GM21526 (cell line): ENCODE measurements around the gene KCNMB3.
"Not testable (repeated sequence)": the region's sequence is repeated elsewhere in the genome, so short reads cannot be mapped to it uniquely, and the experiment has no call there.

Source experiments
- ATAC-seq: cut with Tn5 transposase; IDR thresholded peaks from one replicate; pipeline ENCODE4 v1.9.1; 2021; ENCODE audit warnings: moderate library complexity; ENCODE audit not compliant: unreplicated experiment, low FRiP score

Gene KCNMB3

GRCh38 chr3:179265092-179265491 is 14.2 kb upstream of the KCNMB3 start:
- no peak for ATAC-seq

GRCh38 chr3:179264449-179264848 is 13.5 kb upstream of the KCNMB3 start:
- no peak for ATAC-seq

DNA sequence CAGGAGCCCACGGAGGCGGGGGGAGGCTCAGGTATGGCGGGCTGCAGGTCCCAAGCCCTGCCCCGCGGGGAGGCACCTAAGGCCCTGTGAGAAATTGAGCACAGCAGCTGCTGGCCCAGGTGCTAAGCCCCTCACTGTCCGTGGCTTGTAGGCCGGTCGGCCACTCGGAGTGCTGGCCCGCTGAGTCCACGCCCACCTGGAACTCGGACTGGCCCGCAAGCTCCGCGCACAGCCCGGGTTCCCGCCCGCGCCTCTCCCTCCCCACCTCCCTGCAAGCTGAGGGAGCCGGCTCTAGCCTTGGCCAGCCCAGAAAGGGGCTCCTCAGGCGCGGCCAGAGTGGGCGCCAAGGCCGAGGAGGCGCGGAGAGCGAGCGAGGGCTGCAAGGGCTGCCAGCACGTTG is 12.2 kb upstream of the KCNMB3 start:
- ATAC-seq = no peak

DNA sequence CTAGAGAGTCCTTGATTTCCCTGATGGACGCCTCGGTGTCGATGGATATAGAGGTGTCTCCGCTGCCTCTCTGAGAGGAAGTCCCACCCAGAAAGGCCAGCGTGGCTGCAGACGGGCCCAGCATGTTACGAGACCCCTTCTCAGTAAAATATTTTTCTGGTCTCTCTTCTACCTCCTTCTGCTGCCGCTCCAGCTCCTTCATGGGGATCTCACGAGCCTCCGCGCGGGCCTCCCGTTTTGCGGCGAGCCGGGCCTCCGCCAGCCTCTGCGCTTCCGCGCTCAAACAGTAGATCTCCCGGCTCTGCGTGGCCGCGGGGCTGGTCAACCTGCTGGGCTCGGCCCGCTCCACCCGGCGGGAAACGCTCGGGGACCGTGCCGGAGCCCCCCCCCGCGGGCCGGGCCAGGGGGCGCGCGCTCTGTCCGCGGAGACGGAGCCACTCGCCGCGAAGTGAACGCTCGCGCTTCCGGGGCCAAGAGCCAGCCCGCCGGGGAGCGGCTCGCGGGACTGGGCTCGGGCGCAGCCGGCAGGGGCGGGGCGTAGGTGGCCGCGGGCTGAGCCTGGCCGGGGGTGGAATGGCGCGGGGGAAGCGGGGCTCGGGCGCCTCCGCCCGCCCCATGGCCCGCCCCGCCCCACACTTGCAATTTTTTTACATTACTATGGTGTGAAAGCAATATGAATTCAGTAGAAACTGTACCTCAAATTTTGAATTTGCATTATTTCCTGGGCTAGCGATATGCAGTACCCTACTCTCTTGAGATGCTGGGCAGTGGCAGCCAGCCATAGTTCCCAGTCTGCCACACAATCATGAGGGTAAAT is 10.2 kb upstream of the KCNMB3 start:
- peak; percentile 89 for ATAC-seq

- not testable (repeated sequence) for ATAC-seq
Measured at GRCh38 chr3:179259959-179260756, 9.2 kb upstream of the KCNMB3 start.

- no peak for ATAC-seq
Measured at GRCh38 chr3:179258820-179259219, 7.9 kb upstream of the KCNMB3 start.

DNA sequence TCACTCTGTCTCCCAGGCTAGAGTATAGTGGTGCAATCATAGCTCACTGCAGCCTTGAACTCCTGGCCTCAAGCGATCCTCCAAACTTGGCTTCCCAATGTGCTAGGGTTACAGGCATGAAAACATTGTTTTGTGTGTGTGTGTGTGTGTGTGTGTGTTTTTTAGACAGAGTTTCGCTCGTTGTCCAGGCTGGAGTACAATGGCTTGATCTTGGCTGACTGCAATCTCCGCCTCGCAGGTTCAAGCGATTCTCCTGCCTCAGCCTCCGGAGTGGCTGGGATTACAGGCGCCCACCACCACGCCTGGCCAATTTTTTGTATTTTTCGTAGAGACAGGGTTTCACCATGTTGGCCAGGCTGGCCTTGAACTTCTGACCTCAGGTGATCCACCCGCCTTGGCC is 6.8 kb upstream of the KCNMB3 start:
- ATAC-seq = not testable (repeated sequence)

- no peak for ATAC-seq
Measured at GRCh38 chr3:179256813-179257212, 5.9 kb upstream of the KCNMB3 start.

GRCh38 chr3:179247289-179248015 is 3.5 kb downstream of the KCNMB3 start:
- ATAC-seq = no peak

GRCh38 chr3:179244878-179245277 is 6.0 kb downstream of the KCNMB3 start:
- no peak for ATAC-seq

DNA sequence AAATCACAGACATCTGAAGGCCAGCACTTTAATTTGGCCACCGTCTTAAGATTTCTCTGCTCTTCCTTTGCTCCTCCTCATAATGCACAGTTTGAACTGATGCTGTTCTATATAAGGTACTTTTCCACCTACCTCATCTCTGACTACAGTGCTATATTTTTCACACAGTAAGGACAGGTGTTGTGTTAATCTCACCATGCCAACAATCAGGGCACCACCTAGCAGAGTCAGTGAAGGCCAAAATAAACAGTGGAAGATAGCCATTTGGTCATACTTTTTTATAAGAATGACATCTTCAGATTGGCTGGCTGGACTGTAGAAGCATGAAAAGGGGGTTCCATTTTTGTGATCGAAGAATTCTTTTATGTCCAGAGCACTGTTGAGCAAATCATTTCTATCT is 8.1 kb downstream of the KCNMB3 start:
- ATAC-seq = not testable (repeated sequence)

GRCh38 chr3:179240299-179240698 is 10.6 kb downstream of the KCNMB3 start:
- ATAC-seq = not testable (repeated sequence)

DNA sequence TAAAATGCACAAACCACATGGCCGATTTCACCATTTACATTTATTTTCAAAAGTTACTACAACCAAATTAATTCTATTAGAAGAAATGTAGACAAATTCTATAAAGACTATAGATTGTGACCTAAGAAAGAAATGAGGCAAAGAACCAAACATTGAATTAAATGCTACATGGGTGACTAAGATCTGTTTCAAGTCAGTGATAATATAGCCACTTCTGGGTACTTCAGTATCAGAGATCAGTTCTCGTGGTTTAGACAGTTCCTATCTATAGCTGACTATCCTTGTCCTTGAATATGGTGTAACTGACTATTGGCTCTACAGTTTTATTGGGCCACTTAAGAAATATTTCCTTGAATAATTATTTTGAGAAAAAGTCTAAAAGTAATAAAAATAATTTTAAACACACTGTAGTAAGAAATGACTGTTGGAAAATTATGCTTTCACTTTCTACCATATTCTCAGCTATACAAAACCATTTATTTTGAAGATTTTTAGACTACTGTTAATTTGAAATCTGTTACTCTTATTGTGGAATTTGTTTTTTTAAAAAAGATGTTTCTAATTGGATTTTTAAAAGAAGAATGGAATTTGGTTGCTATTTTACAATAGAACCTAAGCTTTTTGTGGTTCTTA is 14.1 kb downstream of the KCNMB3 start:
- ATAC-seq = no peak

DNA sequence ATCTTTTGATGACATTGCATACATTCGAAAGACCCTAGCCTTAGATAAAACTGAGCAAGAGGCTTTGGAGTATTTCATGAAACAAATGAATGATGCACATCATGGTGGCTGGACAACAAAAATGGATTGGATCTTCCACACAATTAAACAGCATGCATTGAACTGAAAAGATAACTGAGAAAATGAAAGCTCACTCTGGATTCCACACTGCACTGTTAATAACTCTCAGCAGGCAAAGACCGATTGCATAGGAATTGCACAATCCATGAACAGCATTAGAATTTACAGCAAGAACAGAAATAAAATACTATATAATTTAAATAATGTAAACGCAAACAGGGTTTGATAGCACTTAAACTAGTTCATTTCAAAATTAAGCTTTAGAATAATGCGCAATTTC is 16.7 kb downstream of the KCNMB3 start:
- ATAC-seq = no peak

DNA sequence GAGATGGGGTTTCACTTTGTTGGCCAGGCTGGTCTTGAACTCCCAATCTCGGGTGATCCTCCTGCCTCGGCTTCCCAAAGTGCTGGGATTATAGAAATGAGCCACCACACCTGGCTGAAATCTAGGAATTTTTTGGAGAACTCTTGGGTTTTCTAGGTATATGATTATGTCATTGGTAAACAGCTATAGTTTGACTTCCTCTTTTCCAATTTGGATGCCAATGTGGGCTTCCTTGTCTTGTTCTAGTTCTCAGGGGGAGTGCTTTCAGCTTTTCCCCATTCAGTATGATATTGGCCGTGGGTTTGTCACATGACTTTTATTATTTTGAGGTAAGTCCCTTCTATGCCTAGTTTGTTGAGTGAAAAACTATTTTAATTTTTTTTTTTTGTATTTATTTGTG is 17.9 kb downstream of the KCNMB3 start:
- ATAC-seq = no peak

DNA sequence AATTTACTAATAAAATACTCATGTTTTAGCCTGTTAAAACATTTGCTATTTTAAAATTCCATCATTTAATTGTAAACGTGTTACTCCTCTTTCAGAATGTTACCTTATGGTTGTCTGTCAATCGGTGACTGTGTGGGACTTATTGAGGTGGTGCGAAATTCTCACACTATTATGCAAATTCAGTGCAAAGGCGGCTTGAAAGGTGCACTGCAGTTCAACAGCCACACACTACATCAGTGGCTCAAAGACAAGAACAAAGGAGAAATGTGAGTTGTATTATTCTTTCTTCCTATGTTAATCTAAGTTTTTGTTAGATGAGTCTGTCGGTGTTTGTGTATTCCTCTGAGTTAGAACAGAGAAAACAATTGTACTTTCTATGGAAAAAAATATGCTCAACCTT is 21.7 kb downstream of the KCNMB3 start:
- ATAC-seq = no peak

DNA sequence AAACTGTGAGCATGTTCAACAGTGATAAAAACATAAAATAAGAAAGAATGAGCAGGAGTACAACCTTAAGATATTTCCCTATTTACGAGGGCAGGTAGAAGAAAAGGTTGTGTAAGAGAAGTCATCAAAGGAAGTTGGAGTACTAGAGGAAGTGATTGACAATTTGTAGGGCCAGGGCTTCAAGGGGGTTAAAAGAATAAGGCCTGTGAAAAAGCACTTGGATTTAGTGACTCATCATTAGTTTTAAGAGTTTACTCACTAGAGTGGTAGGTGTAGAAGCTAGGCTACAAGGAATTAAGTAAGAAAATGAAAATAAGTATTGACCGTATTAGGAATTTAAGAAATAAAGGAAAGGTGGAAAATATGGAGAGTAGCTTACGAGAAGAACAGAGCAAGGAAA is 23.6 kb downstream of the KCNMB3 start:
- no peak for ATAC-seq

DNA sequence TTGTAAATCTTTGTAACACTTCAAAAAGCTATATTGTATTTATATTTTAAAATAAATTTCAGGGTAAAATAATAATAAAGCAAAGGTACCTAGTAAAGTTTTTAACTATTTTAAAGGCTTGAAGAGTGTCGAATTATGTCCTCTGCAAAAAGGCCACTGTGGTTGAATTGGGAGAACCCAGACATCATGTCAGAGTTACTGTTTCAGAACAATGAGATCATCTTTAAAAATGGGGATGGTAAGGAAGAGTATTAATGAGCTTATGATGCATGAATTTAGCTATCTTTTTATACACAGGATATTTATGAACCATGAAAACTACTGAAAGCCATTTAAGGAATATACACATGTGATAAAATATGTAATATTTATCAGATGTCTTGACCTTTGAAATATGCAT is 26.3 kb downstream of the KCNMB3 start:
- no peak for ATAC-seq

DNA sequence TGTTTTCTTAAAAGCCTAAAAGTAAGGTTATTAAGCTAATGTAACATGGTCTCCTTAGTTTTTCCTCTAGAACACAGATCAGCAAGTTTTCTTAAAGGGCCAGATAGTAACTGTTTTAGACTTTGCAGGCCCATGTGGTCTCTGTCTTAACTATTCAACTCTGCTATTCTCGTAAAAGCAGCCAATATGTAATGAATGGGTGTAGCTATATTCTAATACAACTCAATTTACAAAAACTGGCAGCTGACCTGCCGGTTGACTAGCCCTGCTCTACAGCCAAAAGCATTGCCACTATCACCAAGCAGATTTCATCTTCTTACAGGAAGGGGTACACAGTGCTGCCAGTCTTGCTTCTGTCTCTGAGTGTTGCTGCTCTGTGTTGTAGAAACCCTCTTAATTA is 27.4 kb downstream of the KCNMB3 start:
- no peak for ATAC-seq

GRCh38 chr3:179218213-179218612 is 32.7 kb downstream of the KCNMB3 start:
- ATAC-seq = not testable (repeated sequence)

GRCh38 chr3:179215550-179215949 is 35.4 kb downstream of the KCNMB3 start:
- not testable (repeated sequence) for ATAC-seq
